K562 (cell line): ENCODE measurements around the gene MIEN1. TPM values are rescaled to one million over a fixed set of nuclear protein-coding genes. Genes with fewer than 3 reads are reported as not detected.

Source experiments
- ATF6 ChIP-seq: sonication (generic); formaldehyde crosslinking; IDR thresholded peaks from 2 replicates; pipeline ENCODE4 v1.4.0; 2020; ENCODE audit warnings: mild to moderate bottlenecking, missing genetic modification reagents
- BRD4 ChIP-seq: fragments of 200-600 bp; sonication (generic); IDR thresholded peaks from 2 replicates; pipeline ENCODE4 v1.6.1; 2017; ENCODE audit warnings: inconsistent platforms
- BRF1 ChIP-seq: IDR thresholded peaks from 3 replicates; pipeline ENCODE4 v1.6.1; 2011; ENCODE audit warnings: borderline replicate concordance, mild to moderate bottlenecking; ENCODE audit not compliant: insufficient read length; ENCODE audit errors: extremely low read depth
- ETV1 ChIP-seq: fragments of 450-650 bp; conservative IDR thresholded peaks from 2 replicates; pipeline ENCODE4 v1.6.1; 2016; ENCODE audit warnings: missing genetic modification characterization, control low read depth, low read depth, missing compliant biosample characterization
- FOXJ2 ChIP-seq: fragments of 200-800 bp; sonication (Bioruptor generic); IDR thresholded peaks from 2 replicates; pipeline ENCODE4 v1.6.1; 2016; ENCODE audit warnings: missing genetic modification characterization, missing compliant biosample characterization
- IRF2 ChIP-seq: sonication (generic); formaldehyde crosslinking; IDR thresholded peaks from 2 replicates; pipeline ENCODE4 v1.8.1; 2022; ENCODE audit warnings: mild to moderate bottlenecking, missing genetic modification reagents
- KLF13 ChIP-seq: fragments of 450-650 bp; IDR thresholded peaks from 2 replicates; pipeline ENCODE4 v1.6.1; 2016; ENCODE audit warnings: missing genetic modification characterization, low read depth, mild to moderate bottlenecking, missing compliant biosample characterization, moderate library complexity, borderline replicate concordance
- MYC ChIP-seq, 2 experiments: fragments of 250-450 bp in 1 of 2; sonication (Bioruptor Pico) in 1 of 2; IDR thresholded peaks; 2 replicates each; pipeline versions ENCODE4 v1.5.1 to v1.6.1; 2012 to 2021; ENCODE audit warnings: low read depth in 2 of 2, borderline replicate concordance in 1 of 2, improper control_type of control experiment in 1 of 2, low read length in 1 of 2, mild to moderate bottlenecking in 1 of 2, moderate library complexity in 1 of 2
- NFE2L1 ChIP-seq: fragments of 450-650 bp; IDR thresholded peaks from 2 replicates; pipeline ENCODE4 v1.6.1; 2016; ENCODE audit warnings: missing genetic modification characterization, low read depth, mild to moderate bottlenecking, missing compliant biosample characterization, moderate library complexity, borderline replicate concordance
- NR1H2 ChIP-seq: sonication (generic); formaldehyde crosslinking; IDR thresholded peaks from 2 replicates; pipeline ENCODE4 v1.4.0; 2020; ENCODE audit warnings: mild to moderate bottlenecking, missing genetic modification reagents
- RCOR1 ChIP-seq, 2 experiments: IDR thresholded peaks; 2 replicates each; pipeline ENCODE4 v1.6.1; 2012; ENCODE audit warnings: low read depth in 2 of 2, low read length in 2 of 2, borderline replicate concordance in 1 of 2, improper control_type of control experiment in 1 of 2
- SIX5 ChIP-seq, 2 experiments: IDR thresholded peaks; 2 replicates each; pipeline ENCODE4 v1.6.1; 2011; ENCODE audit warnings: low read length in 2 of 2, borderline replicate concordance in 1 of 2, low read depth in 1 of 2, mild to moderate bottlenecking in 1 of 2, moderate library complexity in 1 of 2; ENCODE audit not compliant: insufficient read depth in 1 of 2
- SRSF9 ChIP-seq: fragments of 200-400 bp; formaldehyde crosslinking; IDR thresholded peaks from 2 replicates; pipeline ENCODE4 v1.6.1; 2017; ENCODE audit warnings: low read depth, low read length, borderline replicate concordance
- ZBTB17 ChIP-seq: fragments of 450-650 bp; formaldehyde crosslinking; IDR thresholded peaks from 2 replicates; pipeline ENCODE4 v1.4.0; 2020; ENCODE audit warnings: mild to moderate bottlenecking
- polyA plus RNA-seq, 8 experiments: library from polyadenylated mRNA; depleted of rRNA in 4 of 8; stranded (reverse) in 5 of 8; unstranded in 3 of 8; fragments of >200 nt; fragmentation: Nextera tagmentation in 2 of 8; fragmentation: Illumina TruSeq in 1 of 8; extraction: Ambion mirVana in 2 of 8; extraction: Trizol in 1 of 8; gene quantifications; 2 replicates each; pipeline versions ENCODE4 v1.2.1 to v1.2.3, GENCODE V29; 2011 to 2014; ENCODE audit warnings: inconsistent platforms in 1 of 8, missing spikeins in 1 of 8
- total RNA-seq, 7 experiments: library from RNA; depleted of rRNA in 6 of 7; stranded (reverse); fragments of >200 nt in 6 of 7; fragmentation: Illumina TruSeq in 2 of 7; extraction: Trizol in 2 of 7; gene quantifications; 2 replicates each; pipeline versions ENCODE4 v1.2.1 to v1.2.3, GENCODE V29; 2011 to 2021; ENCODE audit warnings: low replicate concordance in 1 of 7
- TF ChIP-seq, protein P1 (sequence below): sonication (generic); formaldehyde crosslinking; IDR thresholded peaks from 2 replicates; pipeline ENCODE4 v1.5.0; 2020; ENCODE audit warnings: missing genetic modification reagents
- TF ChIP-seq, protein P2 (sequence below): fragments of 200-800 bp; sonication (Bioruptor generic); IDR thresholded peaks from 2 replicates; pipeline ENCODE4 v1.6.1; 2016; ENCODE audit warnings: missing genetic modification characterization, missing compliant biosample characterization
- TF ChIP-seq, protein P3 (sequence below): fragments of 200-800 bp; sonication (Bioruptor generic); IDR thresholded peaks from 2 replicates; pipeline ENCODE4 v1.6.1; 2017; ENCODE audit warnings: missing genetic modification characterization, missing compliant biosample characterization

MIEN1 gene
- total and polyA plus RNA-seq, 9 of the 15 experiments (the other 6 are each of a cell fraction or from before 2014, with no cell fraction given): 61.3 to 142 (median 78.9) TPM

DNA sequence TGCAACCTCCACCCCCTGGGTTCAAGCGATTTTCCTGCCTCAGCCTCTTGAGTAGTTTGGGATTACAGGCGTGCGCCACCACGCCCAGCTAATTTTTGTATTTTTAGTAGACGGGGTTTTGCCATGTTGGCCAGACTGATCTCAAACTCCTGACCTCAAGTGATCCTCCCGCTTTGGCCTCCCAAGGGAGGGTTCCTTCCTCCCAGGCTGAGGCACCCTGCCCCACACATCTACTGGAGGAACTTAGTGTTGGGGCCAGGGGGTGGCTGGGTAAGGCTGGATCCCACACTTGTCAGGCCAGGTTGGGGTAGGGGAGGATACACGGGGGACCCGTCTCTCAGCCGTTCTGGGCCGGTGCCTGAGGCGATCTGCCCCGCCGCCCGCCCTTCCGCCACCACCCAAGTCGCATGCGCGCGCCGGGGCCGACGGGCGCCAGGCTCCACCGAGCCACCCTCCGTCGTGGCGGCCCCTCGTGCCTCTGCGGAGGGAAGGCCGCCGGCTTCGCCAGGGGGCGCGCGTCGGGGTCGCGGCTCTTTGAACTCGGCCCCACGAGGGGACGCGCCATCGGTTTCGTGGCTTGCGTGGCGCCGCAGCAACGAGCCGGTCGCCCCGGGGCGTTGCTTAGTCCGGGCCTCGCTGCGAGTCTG is 23.3 kb upstream of the MIEN1 start (continued):
- TF ChIP-seq RCOR1 (IDR thresholded peaks at IDR 0.05; ENCODE audit: borderline replicate concordance in 1 of 2, low read depth in 2 of 2, low read length in 2 of 2): no peak
- TF ChIP-seq ZBTB17 (CRISPR knock-in tag): peak; percentile 59; the same call in 1 of the 2 replicates
- no peak for TF ChIP-seq FOXJ2
- no peak for TF ChIP-seq NFE2L1 (tag)
- peak; percentile 73 for TF ChIP-seq MYC (IDR thresholded peaks at IDR 0.05; ENCODE audit: low read depth, low read length)
- no peak for TF ChIP-seq MYC (CRISPR knock-in tag; IDR thresholded peaks at IDR 0.05; ENCODE audit: borderline replicate concordance, low read depth)
- no peak for TF ChIP-seq SIX5 (IDR thresholded peaks at IDR 0.05; ENCODE audit: borderline replicate concordance in 1 of 2, insufficient read depth in 1 of 2, low read depth in 1 of 2, low read length in 2 of 2)
- 0 out of 2 replicates have a peak, but pooled peaks have one; percentile 13 for TF ChIP-seq BRD4
- no peak for TF ChIP-seq ETV1
- TF ChIP-seq IRF2 (CRISPR knock-in tag): no peak
- TF ChIP-seq, protein P1, sequence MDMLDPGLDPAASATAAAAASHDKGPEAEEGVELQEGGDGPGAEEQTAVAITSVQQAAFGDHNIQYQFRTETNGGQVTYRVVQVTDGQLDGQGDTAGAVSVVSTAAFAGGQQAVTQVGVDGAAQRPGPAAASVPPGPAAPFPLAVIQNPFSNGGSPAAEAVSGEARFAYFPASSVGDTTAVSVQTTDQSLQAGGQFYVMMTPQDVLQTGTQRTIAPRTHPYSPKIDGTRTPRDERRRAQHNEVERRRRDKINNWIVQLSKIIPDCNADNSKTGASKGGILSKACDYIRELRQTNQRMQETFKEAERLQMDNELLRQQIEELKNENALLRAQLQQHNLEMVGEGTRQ (CRISPR knock-in tag): no peak
- no peak for TF ChIP-seq BRF1
- TF ChIP-seq SRSF9: no peak
- TF ChIP-seq NR1H2 (CRISPR knock-in tag): no peak
- no peak for TF ChIP-seq KLF13 (tag)
- TF ChIP-seq, protein P2, sequence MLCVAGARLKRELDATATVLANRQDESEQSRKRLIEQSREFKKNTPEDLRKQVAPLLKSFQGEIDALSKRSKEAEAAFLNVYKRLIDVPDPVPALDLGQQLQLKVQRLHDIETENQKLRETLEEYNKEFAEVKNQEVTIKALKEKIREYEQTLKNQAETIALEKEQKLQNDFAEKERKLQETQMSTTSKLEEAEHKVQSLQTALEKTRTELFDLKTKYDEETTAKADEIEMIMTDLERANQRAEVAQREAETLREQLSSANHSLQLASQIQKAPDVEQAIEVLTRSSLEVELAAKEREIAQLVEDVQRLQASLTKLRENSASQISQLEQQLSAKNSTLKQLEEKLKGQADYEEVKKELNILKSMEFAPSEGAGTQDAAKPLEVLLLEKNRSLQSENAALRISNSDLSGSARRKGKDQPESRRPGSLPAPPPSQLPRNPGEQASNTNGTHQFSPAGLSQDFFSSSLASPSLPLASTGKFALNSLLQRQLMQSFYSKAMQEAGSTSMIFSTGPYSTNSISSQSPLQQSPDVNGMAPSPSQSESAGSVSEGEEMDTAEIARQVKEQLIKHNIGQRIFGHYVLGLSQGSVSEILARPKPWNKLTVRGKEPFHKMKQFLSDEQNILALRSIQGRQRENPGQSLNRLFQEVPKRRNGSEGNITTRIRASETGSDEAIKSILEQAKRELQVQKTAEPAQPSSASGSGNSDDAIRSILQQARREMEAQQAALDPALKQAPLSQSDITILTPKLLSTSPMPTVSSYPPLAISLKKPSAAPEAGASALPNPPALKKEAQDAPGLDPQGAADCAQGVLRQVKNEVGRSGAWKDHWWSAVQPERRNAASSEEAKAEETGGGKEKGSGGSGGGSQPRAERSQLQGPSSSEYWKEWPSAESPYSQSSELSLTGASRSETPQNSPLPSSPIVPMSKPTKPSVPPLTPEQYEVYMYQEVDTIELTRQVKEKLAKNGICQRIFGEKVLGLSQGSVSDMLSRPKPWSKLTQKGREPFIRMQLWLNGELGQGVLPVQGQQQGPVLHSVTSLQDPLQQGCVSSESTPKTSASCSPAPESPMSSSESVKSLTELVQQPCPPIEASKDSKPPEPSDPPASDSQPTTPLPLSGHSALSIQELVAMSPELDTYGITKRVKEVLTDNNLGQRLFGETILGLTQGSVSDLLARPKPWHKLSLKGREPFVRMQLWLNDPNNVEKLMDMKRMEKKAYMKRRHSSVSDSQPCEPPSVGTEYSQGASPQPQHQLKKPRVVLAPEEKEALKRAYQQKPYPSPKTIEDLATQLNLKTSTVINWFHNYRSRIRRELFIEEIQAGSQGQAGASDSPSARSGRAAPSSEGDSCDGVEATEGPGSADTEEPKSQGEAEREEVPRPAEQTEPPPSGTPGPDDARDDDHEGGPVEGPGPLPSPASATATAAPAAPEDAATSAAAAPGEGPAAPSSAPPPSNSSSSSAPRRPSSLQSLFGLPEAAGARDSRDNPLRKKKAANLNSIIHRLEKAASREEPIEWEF (CRISPR knock-in tag): no peak
- TF ChIP-seq, protein P3, sequence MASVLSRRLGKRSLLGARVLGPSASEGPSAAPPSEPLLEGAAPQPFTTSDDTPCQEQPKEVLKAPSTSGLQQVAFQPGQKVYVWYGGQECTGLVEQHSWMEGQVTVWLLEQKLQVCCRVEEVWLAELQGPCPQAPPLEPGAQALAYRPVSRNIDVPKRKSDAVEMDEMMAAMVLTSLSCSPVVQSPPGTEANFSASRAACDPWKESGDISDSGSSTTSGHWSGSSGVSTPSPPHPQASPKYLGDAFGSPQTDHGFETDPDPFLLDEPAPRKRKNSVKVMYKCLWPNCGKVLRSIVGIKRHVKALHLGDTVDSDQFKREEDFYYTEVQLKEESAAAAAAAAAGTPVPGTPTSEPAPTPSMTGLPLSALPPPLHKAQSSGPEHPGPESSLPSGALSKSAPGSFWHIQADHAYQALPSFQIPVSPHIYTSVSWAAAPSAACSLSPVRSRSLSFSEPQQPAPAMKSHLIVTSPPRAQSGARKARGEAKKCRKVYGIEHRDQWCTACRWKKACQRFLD: peak; percentile 59; the same call in 1 of the 2 replicates
- TF ChIP-seq ATF6 (CRISPR knock-in tag): no peak
